ENCODE measurements around the gene ZDHHC1.
"Not testable (repeated sequence)": the region's sequence is repeated elsewhere in the genome, so short reads cannot be mapped to it uniquely, and the experiment has no call there.

ZDHHC1 gene

GRCh38 chr16:67417333-67418061 is 1.2 kb upstream of the ZDHHC1 start:
- H3K27ac Mint-ChIP-seq, result no peak overlapping the region
- H3K36me3 Mint-ChIP-seq, result no peaks in the 10 kb centered on the region
- no peak for ATAC-seq (ENCODE audit: low read depth)
- no peaks in the 10 kb centered on the region for H3K9me3 Mint-ChIP-seq
- H3K4me1 Mint-ChIP-seq, result peaks cover 6% of the 10 kb centered on the region
- H3K27me3 Mint-ChIP-seq, result peaks cover 13% of the 10 kb centered on the region
- peak overlapping the region; percentile 70 for H3K4me3 Mint-ChIP-seq
- DNase-seq (ENCODE audit: low spot score in 2 of 2), result no peak

GRCh38 chr16:67415421-67415820 is 856 bp downstream of the ZDHHC1 start:
- ATAC-seq (ENCODE audit: low read depth); H3K27ac Mint-ChIP-seq: not testable (repeated sequence)

GRCh38 chr16:67413978-67414911 is 2.0 kb downstream of the ZDHHC1 start:
- H3K36me3 Mint-ChIP-seq, result no peaks in the 10 kb centered on the region
- peaks cover 8% of the 10 kb centered on the region for H3K27me3 Mint-ChIP-seq
- no peaks in the 10 kb centered on the region for H3K9me3 Mint-ChIP-seq
- H3K27ac Mint-ChIP-seq, result no peak overlapping the region
- DNase-seq (ENCODE audit: low spot score in 2 of 2) (no peak), ATAC-seq (ENCODE audit: low read depth) (no peak)
- peaks cover 6% of the 10 kb centered on the region for H3K4me1 Mint-ChIP-seq
- peak overlapping the region; percentile 0 for H3K4me3 Mint-ChIP-seq

More at GRCh38 chr16:67415421-67415820, 856 bp downstream of the ZDHHC1 start:
- not testable (repeated sequence) for H3K9me3 Mint-ChIP-seq; DNase-seq (ENCODE audit: low spot score in 2 of 2); H3K4me1 Mint-ChIP-seq; H3K36me3 Mint-ChIP-seq
- Mint-ChIP-seq H3K4me3 (peak overlapping the region; percentile 8), H3K27me3 (peaks cover 13% of the 10 kb centered on the region)

GRCh38 chr16:67412294-67412693 is 4.0 kb downstream of the ZDHHC1 start:
- Mint-ChIP-seq H3K27ac (no peak overlapping the region), H3K4me3 (no peak overlapping the region), H3K9me3 (no peaks in the 10 kb centered on the region), H3K4me1 (peaks cover 6% of the 10 kb centered on the region), H3K27me3 (peaks cover 6% of the 10 kb centered on the region), H3K36me3 (no peaks in the 10 kb centered on the region)
- ATAC-seq (ENCODE audit: low read depth), result no peak
- no peak for DNase-seq (ENCODE audit: low spot score in 2 of 2)

GRCh38 chr16:67411339-67411738 is 4.9 kb downstream of the ZDHHC1 start:
- Mint-ChIP-seq H3K4me3 (no peak overlapping the region), H3K9me3 (no peaks in the 10 kb centered on the region), H3K4me1 (peaks cover 3% of the 10 kb centered on the region), H3K27me3 (peaks cover 4% of the 10 kb centered on the region), H3K36me3 (no peaks in the 10 kb centered on the region), H3K27ac (no peak overlapping the region)
- ATAC-seq (ENCODE audit: low read depth), result no peak
- no peak for DNase-seq (ENCODE audit: low spot score in 2 of 2)

GRCh38 chr16:67409631-67410030 is 6.6 kb downstream of the ZDHHC1 start:
- Mint-ChIP-seq H3K4me1 (peaks cover 3% of the 10 kb centered on the region), H3K27me3 (peaks cover 4% of the 10 kb centered on the region), H3K9me3 (no peaks in the 10 kb centered on the region), H3K36me3 (no peaks in the 10 kb centered on the region), H3K27ac (no peak overlapping the region), H3K4me3 (no peak overlapping the region)
- no peak for ATAC-seq (ENCODE audit: low read depth)
- no peak for DNase-seq (ENCODE audit: low spot score in 2 of 2)

GRCh38 chr16:67407788-67408452 is 8.4 kb downstream of the ZDHHC1 start:
- Mint-ChIP-seq H3K27me3 (peaks cover 7% of the 10 kb centered on the region), H3K9me3 (no peaks in the 10 kb centered on the region)

GRCh38 chr16:67407176-67407787 is 9.0 kb downstream of the ZDHHC1 start:
- no peaks in the 10 kb centered on the region for H3K36me3 Mint-ChIP-seq
- DNase-seq (ENCODE audit: low spot score in 2 of 2) (no peak), ATAC-seq (ENCODE audit: low read depth) (no peak)
- no peak overlapping the region for H3K4me3 Mint-ChIP-seq
- no peak overlapping the region for H3K27ac Mint-ChIP-seq
- no peaks in the 10 kb centered on the region for H3K9me3 Mint-ChIP-seq
- H3K4me1 Mint-ChIP-seq, result no peaks in the 10 kb centered on the region
- H3K27me3 Mint-ChIP-seq, result peaks cover 9% of the 10 kb centered on the region

More at GRCh38 chr16:67407788-67408452, 8.4 kb downstream of the ZDHHC1 start:
- Mint-ChIP-seq H3K4me3 (no peak overlapping the region), H3K36me3 (no peaks in the 10 kb centered on the region), H3K4me1 (no peaks in the 10 kb centered on the region), H3K27ac (no peak overlapping the region)
- DNase-seq (ENCODE audit: low spot score in 2 of 2) (no peak), ATAC-seq (ENCODE audit: low read depth) (no peak)

- Mint-ChIP-seq H3K27me3 (peaks cover 8% of the 10 kb centered on the region), H3K36me3 (no peaks in the 10 kb centered on the region), H3K9me3 (no peaks in the 10 kb centered on the region), H3K4me1 (no peaks in the 10 kb centered on the region), H3K27ac (no peak overlapping the region), H3K4me3 (no peak overlapping the region)
- no peak for ATAC-seq (ENCODE audit: low read depth)
- DNase-seq (ENCODE audit: low spot score in 2 of 2), result no peak
Measured at GRCh38 chr16:67406111-67406971, 9.9 kb downstream of the ZDHHC1 start.

- Mint-ChIP-seq H3K27me3 (peaks cover 8% of the 10 kb centered on the region), H3K27ac (no peak overlapping the region), H3K36me3 (no peaks in the 10 kb centered on the region), H3K9me3 (no peaks in the 10 kb centered on the region), H3K4me3 (no peak overlapping the region), H3K4me1 (no peaks in the 10 kb centered on the region)
- ATAC-seq (ENCODE audit: low read depth) (no peak), DNase-seq (ENCODE audit: low spot score in 2 of 2) (no peak)
Measured at GRCh38 chr16:67405336-67405735, 10.9 kb downstream of the ZDHHC1 start.

GRCh38 chr16:67404740-67405226 is 11.5 kb downstream of the ZDHHC1 start:
- Mint-ChIP-seq H3K36me3 (no peaks in the 10 kb centered on the region), H3K9me3 (no peaks in the 10 kb centered on the region), H3K4me3 (no peak overlapping the region), H3K27me3 (peaks cover 8% of the 10 kb centered on the region), H3K27ac (no peak overlapping the region), H3K4me1 (no peaks in the 10 kb centered on the region)
- ATAC-seq (ENCODE audit: low read depth) (no peak), DNase-seq (ENCODE audit: low spot score in 2 of 2) (no peak)

GRCh38 chr16:67403976-67404555 is 12.2 kb downstream of the ZDHHC1 start:
- no peaks in the 10 kb centered on the region for H3K36me3 Mint-ChIP-seq
- ATAC-seq (ENCODE audit: low read depth) (no peak), DNase-seq (ENCODE audit: low spot score in 2 of 2) (no peak)
- H3K27me3 Mint-ChIP-seq, result peaks cover 8% of the 10 kb centered on the region
- H3K4me3 Mint-ChIP-seq, result no peak overlapping the region
- no peak overlapping the region for H3K27ac Mint-ChIP-seq
- H3K9me3 Mint-ChIP-seq, result no peaks in the 10 kb centered on the region
- no peaks in the 10 kb centered on the region for H3K4me1 Mint-ChIP-seq

Measured in memory B cell (primary cell).